Activated CD8-positive, alpha-beta memory T cell treated with anti-CD3 and anti-CD28 coated beads, Interleukin-2, amount 50 U/mL, for 4 hours (primary cell): ENCODE data around the gene RGS21.

Experiments
- DNase-seq: peaks from one replicate; pipeline ENCODE4 v3.0.0-alpha.2; 2020

Gene RGS21

DNA sequence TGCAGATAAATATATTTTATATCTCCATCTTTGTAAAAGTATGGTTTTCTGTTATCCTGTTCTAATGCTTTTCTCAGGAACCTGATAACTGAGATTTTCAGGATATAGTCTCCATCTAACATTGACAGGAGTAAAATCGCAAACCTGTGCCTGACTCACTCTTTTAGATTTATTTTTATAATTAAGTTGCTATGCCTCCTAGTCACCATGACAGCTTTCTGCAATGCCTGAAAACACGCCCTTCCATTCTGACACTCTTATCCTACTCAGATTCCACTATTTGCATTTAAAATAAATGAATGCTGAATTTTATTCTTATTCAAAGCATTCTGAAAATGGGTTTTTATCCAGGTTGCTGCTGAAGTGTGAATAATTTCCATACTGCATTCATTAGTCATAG is 62.8 kb downstream of the RGS21 start:
- DNase-seq: no peak

DNA sequence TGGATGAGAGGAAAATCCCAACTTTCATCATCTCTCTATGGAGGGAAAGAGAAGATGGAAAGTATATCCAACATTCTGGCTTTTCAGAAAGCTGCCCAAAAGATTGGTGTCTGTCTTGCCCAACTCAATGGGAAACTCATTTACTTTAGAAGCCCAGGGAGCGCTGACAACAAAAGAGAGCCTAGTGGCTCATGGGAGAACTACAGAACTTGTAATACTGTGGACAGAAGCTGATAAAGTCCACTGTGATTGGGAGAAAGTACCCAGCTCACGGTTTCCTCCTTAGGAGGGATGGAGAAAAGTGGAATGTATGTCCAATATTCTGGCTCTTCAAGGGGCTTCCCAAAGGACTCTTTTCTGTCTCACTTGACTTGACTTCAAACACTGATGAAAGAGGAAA is 66.0 kb downstream of the RGS21 start:
- no peak for DNase-seq

DNA sequence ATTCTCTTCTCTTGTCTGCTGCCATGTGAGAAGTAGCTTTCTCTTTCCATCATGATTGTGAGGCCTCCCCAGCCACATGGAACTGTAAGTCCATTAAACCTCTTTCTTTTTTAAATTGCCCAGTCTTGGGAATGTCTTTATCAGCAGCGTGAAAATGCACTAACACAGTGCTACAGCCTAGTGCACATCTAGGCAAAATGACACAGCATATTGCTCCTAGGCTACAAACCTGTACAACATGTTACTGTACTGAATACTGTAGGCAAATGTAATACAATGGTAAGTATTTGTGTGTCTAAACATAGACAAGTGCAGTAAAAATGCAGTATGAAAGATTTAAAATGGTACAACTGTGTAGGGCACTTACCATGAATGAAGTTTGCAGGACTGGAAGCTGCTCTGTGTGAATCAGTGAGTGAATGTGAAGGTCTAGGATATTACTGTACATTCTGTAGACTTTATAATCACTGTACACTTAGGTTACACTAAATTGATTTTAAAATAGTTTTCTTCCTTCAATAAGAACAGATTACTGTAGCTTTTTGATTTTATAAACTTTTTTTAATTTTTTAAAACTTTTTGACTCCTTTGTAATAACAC is 69.4 kb downstream of the RGS21 start:
- no peak for DNase-seq

DNA sequence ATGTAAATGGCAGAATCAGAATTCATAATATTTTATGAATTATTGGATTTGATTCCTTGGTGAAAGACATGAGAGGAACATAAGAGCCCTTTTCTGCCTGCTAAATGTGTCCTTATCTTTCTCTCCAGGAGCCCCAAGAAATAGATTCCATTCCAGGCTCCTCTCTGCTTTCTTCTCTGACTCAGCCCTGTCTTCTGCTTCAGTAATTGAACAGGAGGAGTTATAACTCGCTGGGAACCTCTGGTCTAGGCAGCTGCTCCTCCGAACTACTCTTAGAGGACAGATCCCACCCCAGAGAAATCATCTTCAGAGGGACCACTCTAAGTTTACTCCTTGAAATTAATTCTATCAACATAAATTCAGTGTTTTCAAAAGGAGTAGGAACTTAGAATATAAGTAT is 78.4 kb downstream of the RGS21 start:
- no peak for DNase-seq

DNA sequence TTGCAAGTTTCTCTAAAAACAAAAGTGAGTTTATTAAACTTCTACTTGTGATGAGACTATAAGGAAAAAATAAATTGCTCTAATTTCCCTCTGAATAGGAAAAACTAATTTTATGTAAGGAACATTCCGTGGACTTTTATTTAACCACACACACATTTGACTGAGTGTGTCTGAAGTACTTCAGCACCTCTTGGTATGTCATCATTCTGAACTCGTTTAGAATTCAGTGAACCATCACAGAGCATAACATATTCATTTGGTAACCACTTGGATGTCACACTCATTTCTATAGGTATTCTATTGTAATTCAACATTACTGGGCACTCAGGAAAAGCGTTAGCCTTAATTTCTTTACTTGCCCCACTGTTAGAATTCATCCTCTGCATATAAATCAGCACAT is 79.1 kb downstream of the RGS21 start:
- DNase-seq: no peak

DNA sequence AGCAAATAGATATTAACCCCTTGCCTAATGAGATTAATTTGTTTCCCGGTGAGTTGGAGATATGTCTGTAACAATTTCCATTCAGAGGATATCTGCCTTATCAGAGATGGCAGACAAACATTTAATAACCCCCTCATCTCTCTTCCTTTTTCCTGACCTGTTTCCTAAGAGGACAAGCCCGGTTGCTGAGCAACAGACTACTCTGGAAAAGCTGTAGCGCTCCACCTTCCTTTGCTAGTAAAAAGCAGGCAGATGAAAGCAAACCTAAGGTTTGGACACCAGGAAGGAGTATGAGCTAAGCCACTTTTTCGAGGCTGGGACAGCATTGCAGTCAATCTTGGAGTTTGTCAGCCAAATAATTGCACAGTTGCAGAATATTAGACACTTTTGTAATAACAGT is 82.4 kb downstream of the RGS21 start:
- no peak for DNase-seq

DNA sequence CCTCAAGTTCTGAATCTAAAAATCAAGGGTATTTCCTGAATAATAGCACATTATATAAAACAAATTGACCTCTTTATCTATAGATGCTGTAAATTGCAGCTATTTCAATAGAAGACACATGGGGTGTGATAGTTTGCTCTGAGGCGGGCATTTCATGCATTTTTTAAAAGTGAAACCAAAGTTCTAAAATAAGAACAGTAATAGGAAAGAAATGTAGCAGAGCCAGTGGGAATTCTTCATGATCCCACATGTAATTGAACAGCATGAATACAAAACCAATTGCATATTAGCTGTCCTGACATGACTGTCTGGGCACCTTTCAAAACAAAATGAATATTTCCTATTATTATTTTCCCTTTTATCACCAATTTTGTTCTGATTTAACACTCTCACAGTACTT is 85.0 kb downstream of the RGS21 start:
- no peak for DNase-seq

DNA sequence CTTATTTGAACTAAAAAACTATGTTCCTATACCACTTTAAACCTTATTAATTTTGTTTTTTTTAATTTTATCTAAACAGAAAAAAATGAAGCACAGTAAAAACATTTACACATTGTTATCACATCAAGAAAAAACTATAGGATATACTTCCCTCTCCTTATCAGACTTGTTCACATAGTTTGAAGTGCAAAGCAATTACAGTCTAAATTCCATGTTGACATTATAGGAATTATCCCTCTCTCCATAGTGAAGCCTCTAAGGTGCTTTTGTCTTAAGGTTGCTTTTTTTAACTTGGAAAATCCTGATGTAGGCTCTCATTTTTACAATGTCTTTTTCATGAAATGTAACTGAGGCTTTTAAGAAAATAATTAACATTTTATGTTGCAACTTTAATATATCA is 85.8 kb downstream of the RGS21 start:
- DNase-seq: no peak

DNA sequence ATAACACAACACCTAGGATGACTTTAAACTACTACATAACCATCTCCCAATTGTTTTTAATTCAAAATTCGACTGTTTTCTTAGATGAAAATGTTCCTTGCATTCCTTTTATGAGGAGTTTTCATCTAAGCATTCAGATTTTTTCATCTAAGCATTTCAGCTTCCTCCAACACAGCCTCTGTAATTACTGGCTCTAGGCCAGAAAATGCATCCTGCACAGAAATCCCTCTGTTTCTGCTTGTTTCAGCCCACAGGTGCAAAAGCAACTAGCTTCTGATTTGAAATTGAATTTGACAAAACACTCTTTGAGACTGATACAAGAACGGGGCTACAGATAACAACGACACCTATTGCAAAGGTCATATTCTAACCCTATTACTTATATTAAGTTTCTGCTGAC is 90.4 kb downstream of the RGS21 start:
- no peak for DNase-seq
